ENCODE data around the gene BOLL.

- no peak for TF ChIP-seq POLR2A (IDR thresholded peaks at IDR 0.05)
- TF ChIP-seq CTCF (IDR thresholded peaks at IDR 0.05): peak; percentile 60 to 68 (median 62)
Measured at GRCh38 chr2:197707316-197708213, 77.6 kb downstream of the BOLL start.
